Astrocyte (in vitro differentiated cells and primary cell): ENCODE results near the gene STXBP2.

Experiments
- CTCF ChIP-seq: IDR thresholded peaks from 2 replicates; pipeline ENCODE4 v1.5.1; 2011; ENCODE audit warnings: low read depth, mild to moderate bottlenecking, inconsistent platforms, low read length, moderate library complexity; ENCODE audit not compliant: insufficient read depth
- EZH2 ChIP-seq: IDR thresholded peaks from 2 replicates; pipeline ENCODE4 v1.6.1; 2012; ENCODE audit warnings: mild to moderate bottlenecking, low read length, inconsistent platforms; ENCODE audit not compliant: insufficient read depth

- no peak for TF ChIP-seq CTCF
- no peak for TF ChIP-seq EZH2
Observed at GRCh38 chr19:7677669-7678311, 40.9 kb downstream of the STXBP2 start.
